Measurements from ENCODE around the gene CSNK2A3. TPM values are rescaled to one million over a fixed set of nuclear protein-coding genes. Genes with fewer than 3 reads are reported as not detected.

Gene CSNK2A3
- total RNA-seq, 4 donors from 2014 or later = 1.5 to 6.8 (median 2.7) TPM

GRCh38 chr11:11391169-11391568, 38.1 kb upstream of the CSNK2A3 start:
- TF ChIP-seq POLR2A (IDR thresholded peaks at IDR 0.05) (no peak), EP300 (IDR thresholded peaks at IDR 0.05) (no peak), POLR2AphosphoS5 (IDR thresholded peaks at IDR 0.05) (no peak), CTCF (IDR thresholded peaks at IDR 0.05) (no peak)
- Histone ChIP-seq H3K9me3 (no peaks in the 10 kb centered on the region), H3K4me1 (peaks cover 10% of the 10 kb centered on the region), H3K27me3 (no peaks in the 10 kb centered on the region), H3K27ac (no peak overlapping the region), H3K36me3 (no peaks in the 10 kb centered on the region), H3K4me3 (no peak overlapping the region)
- DNase-seq (ENCODE audit: low spot score in 2 of 2) = no peak

GRCh38 chr11:11390068-11390771, 37.2 kb upstream of the CSNK2A3 start:
- TF ChIP-seq POLR2A (IDR thresholded peaks at IDR 0.05) = no peak
- no peak for TF ChIP-seq EP300 (IDR thresholded peaks at IDR 0.05)
- no peak for TF ChIP-seq POLR2AphosphoS5 (IDR thresholded peaks at IDR 0.05)
- no peak for TF ChIP-seq CTCF (IDR thresholded peaks at IDR 0.05)
- Histone ChIP-seq H3K9me3 (no peaks in the 10 kb centered on the region), H3K4me1 (peaks cover 10% of the 10 kb centered on the region), H3K27me3 (no peaks in the 10 kb centered on the region), H3K36me3 (no peaks in the 10 kb centered on the region), H3K27ac (no peak overlapping the region), H3K4me3 (no peak overlapping the region)
- peak in 1 of 2 donors; percentile 54 for DNase-seq (ENCODE audit: low spot score in 2 of 2)
- 98% methylated on average over 5 of the region's 5 CpGs for WGBS

GRCh38 chr11:11389238-11389637, 36.2 kb upstream of the CSNK2A3 start:
- 64% methylated on average over 4 of the region's 4 CpGs for WGBS
- Histone ChIP-seq H3K36me3 (no peaks in the 10 kb centered on the region), H3K4me3 (no peak overlapping the region), H3K9me3 (no peaks in the 10 kb centered on the region), H3K27ac (no peak overlapping the region), H3K27me3 (no peaks in the 10 kb centered on the region), H3K4me1 (peaks cover 10% of the 10 kb centered on the region)
- peak in 1 of 2 donors; percentile 26 for DNase-seq (ENCODE audit: low spot score in 2 of 2)
- no peak for TF ChIP-seq POLR2AphosphoS5 (IDR thresholded peaks at IDR 0.05)
- TF ChIP-seq EP300 (IDR thresholded peaks at IDR 0.05) = no peak
- TF ChIP-seq CTCF (IDR thresholded peaks at IDR 0.05) = no peak
- TF ChIP-seq POLR2A (IDR thresholded peaks at IDR 0.05) = no peak

GRCh38 chr11:11387622-11388305, 34.7 kb upstream of the CSNK2A3 start:
- Histone ChIP-seq H3K4me3 (no peak overlapping the region), H3K27ac (no peak overlapping the region), H3K27me3 (no peaks in the 10 kb centered on the region), H3K9me3 (no peaks in the 10 kb centered on the region), H3K36me3 (no peaks in the 10 kb centered on the region), H3K4me1 (peaks cover 10% of the 10 kb centered on the region)
- peak in 1 of 2 donors; percentile 37 for DNase-seq (ENCODE audit: low spot score in 2 of 2)
- WGBS = 82% methylated on average over 10 of the region's 10 CpGs
- TF ChIP-seq CTCF (IDR thresholded peaks at IDR 0.05) (no peak), POLR2A (IDR thresholded peaks at IDR 0.05) (no peak), EP300 (IDR thresholded peaks at IDR 0.05) (no peak), POLR2AphosphoS5 (IDR thresholded peaks at IDR 0.05) (no peak)

GRCh38 chr11:11387207-11387606, 34.2 kb upstream of the CSNK2A3 start:
- Histone ChIP-seq H3K27ac (no peak overlapping the region), H3K9me3 (no peaks in the 10 kb centered on the region), H3K4me3 (no peak overlapping the region), H3K27me3 (no peaks in the 10 kb centered on the region), H3K36me3 (no peaks in the 10 kb centered on the region), H3K4me1 (peaks cover 9% of the 10 kb centered on the region)
- TF ChIP-seq POLR2AphosphoS5 (IDR thresholded peaks at IDR 0.05) (no peak), POLR2A (IDR thresholded peaks at IDR 0.05) (no peak), CTCF (IDR thresholded peaks at IDR 0.05) (no peak), EP300 (IDR thresholded peaks at IDR 0.05) (no peak)
- no peak for DNase-seq (ENCODE audit: low spot score in 2 of 2)
- whole genome bisulfite sequencing = 65% methylated on average over 4 of the region's 4 CpGs
